Fibroblast of lung (primary cell): ENCODE results near the gene ADAMTS5.

Source experiments
- CTCF ChIP-seq, 2 donors: IDR thresholded peaks in 1 of 2; conservative IDR thresholded peaks in 1 of 2; 1 replicate in 1 of 2; 2 replicates in 1 of 2; pipeline ENCODE4 v1.5.1; 2011 to 2012; ENCODE audit warnings: low read length in 2 of 2, control low read depth in 1 of 2, inconsistent platforms in 1 of 2, low read depth in 1 of 2, mild to moderate bottlenecking in 1 of 2
- EZH2 ChIP-seq: IDR thresholded peaks from 2 replicates; pipeline ENCODE4 v1.5.1; 2012; ENCODE audit warnings: low read length, control low read depth, mild to moderate bottlenecking; ENCODE audit errors: missing control alignments

DNA sequence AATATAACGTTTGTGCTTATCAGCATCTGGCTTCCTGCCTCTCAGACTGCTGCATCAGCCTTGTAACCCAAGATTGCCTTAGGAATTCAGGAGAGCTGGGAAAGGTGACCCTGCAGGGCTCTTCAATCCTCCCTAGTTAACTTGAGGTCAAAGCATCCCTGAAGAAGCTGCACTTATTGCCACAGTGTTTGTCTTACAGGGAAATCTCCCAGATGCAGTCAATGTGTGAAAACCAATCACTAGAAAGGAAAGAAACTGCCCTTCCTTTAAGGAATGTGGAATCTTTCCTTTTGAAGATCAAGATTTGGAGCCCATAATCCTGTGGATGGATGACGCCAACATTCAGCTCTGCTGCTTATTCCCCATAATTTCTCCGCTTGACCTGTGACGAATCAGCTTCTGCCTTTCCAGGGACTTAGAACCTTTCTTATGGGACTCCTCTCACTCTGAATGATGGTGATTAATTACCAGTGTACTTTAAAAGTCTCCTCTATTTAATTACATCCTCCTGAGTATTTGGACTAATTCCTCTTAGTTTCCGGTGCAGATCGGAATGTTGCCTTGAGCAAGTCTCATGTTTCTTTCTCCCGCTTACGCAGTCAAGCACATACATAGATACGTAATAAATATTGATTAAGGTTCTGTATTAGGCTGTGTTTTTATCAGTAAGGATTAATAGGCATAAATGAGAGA is 14.4 kb downstream of the ADAMTS5 start:
- TF ChIP-seq CTCF (conservative IDR thresholded peaks at IDR 0.05 in 1 of 2, IDR thresholded peaks at IDR 0.05 in 1 of 2; ENCODE audit: low read depth in 1 of 2, low read length in 2 of 2) = no peak
- no peak for TF ChIP-seq EZH2
